GM21423 (cell line): Measurements from ENCODE around the gene GABARAPL1.
"Not testable (repeated sequence)": the region's sequence is repeated elsewhere in the genome, so short reads cannot be mapped to it uniquely, and the experiment has no call there.

Source experiments
- ATAC-seq: cut with Tn5 transposase; IDR thresholded peaks from one replicate; pipeline ENCODE4 v1.9.1; 2021; ENCODE audit warnings: mild to moderate bottlenecking, moderate library complexity; ENCODE audit not compliant: unreplicated experiment

GABARAPL1 gene

DNA sequence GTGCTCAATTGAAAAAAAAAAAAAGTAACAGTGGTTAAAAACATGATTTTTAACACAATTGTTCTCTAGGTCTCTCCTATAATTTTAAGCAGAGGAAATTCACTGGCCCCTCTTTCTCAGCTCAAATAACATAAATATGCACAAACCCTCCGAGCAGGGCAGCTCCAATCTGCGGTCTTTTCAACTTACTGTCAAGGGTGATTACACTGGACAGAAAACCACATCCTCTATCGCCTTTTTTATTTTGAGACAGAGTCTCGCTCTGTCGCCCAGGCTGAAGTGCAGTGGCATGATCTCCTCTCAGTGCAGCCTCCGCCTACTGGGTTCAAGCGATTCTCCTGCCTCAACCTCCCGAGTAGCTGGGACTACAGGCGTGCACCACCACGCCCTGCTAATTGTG lies 16.5 kb upstream of the GABARAPL1 start:
- peak; percentile 95 for ATAC-seq

GRCh38 chr12:10197879-10198278 lies 14.8 kb upstream of the GABARAPL1 start:
- no peak for ATAC-seq

DNA sequence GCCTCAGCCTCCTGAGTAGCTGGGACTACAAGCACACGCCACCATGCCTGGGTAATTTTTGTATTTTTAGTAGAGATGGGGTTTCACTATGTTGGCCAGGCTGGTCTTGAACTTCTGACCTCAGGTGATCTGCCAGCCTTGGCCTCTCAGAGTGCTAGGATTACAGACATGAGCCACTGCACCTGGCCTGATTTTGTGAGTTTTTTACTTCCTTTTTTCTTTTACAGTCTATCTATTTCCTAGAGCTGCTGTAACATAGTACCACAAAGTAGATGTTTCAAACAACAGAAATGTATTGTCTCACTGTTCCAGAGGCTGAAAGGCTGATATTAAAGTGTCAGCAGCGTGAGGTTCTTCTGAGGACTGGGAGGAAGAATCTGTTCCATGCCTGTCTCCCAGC lies 8.2 kb upstream of the GABARAPL1 start:
- not testable (repeated sequence) for ATAC-seq

- no peak for ATAC-seq
Measured at GRCh38 chr12:10205220-10205807, 7.4 kb upstream of the GABARAPL1 start.

DNA sequence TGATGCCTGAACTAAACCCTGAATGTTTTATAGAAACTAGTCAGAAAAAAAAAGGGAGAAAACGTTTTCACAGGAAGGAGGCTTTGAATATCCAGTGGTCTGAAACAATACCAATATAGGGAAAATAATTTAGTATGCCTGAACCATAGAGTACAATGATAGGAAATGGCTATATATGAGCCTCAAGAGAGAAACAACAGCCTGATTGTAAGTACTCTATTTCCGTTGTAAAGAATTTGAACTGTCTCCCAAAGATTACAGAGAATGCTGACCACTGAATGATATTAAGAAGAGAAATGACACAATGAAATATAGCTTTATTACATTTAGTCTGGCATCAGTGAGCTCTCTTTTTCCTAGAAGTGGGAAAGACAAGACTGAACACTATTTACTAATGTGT lies 5.5 kb upstream of the GABARAPL1 start:
- ATAC-seq = no peak

DNA sequence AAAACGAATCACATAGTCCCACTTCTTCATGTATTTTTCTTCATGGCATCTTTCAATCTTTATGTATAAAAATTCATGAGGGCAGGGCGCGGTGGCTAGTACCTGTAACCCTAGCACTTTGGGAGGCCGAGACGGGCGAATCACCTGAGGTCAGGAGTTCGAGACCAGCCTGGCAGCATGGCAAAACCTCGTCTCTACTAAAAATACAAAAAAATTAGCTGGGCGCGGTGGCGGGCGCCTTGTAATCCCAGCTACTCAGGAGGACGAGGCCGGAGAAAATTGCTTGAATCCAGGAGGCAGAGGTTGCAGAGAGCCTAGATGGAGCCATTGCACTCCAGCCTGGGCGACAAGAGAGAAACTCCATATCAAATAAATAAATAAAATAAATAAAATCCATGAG lies 2.5 kb upstream of the GABARAPL1 start:
- no peak for ATAC-seq

DNA sequence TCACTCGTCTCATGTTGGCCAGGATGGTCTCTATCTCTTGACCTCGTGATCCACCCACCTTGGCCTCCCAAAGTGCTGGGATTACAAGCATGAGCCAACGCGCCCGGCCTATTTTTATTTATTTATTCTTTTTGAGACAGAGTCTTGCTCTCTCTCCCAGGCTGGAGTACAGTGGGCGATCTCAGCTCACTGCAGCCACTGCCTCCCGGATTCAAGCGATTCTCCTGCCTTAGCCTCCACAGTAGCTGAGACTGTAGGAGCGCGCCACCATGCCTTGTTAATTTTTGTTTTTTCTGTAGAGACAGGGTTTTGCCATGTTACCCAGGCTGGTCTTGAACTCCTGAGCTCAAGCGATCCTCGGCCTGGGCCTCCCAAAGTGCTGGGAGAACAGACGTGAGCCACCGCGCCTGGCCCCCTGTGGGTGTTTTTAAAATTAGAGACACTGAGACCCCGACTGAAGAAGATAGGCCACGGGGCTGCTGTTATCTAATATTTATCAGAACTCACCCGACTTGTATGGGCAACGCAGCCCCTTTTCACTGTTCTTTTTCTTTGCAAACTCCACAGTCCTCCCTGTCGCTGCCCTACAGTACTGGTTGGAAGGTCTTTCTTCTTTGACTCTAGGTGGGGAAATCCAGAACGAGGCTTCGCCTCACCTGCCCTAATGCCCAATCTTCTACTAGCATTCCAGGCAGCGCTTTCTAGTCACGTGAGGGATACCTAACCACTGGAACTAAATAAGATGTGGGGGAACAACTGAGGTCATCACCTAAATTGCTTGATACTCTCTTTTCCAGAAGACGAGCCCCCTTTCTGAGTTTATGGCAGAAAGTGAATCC lies 1.4 kb upstream of the GABARAPL1 start:
- ATAC-seq = no peak

GRCh38 chr12:10211940-10212738 lies 538 bp upstream of the GABARAPL1 start:
- peak; percentile 74 for ATAC-seq

- peak; percentile 36 for ATAC-seq
Measured at GRCh38 chr12:10213168-10214135, 775 bp downstream of the GABARAPL1 start.

GRCh38 chr12:10214136-10214894 lies 1.6 kb downstream of the GABARAPL1 start:
- ATAC-seq = no peak

GRCh38 chr12:10214895-10215267 lies 2.2 kb downstream of the GABARAPL1 start:
- no peak for ATAC-seq

GRCh38 chr12:10215436-10215835 lies 2.8 kb downstream of the GABARAPL1 start:
- no peak for ATAC-seq

DNA sequence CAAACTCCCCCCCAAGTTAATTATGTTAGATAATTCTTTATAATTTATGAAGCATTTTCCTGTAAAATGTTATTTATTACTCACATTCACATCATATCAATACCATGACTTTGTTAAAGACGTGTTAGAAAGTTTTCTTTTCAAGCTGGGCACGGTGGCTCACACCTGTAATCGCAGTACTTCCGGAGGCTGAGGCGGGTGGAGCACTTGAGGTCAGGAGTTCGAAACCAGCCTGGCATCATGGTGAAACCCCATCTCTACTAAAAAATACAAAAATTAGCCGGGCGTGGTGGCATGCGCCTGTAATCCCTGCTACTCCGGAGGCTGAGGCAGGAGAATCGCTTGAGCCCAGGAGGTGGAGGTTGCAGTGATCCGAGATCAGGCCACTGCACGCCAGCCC lies 3.3 kb downstream of the GABARAPL1 start:
- not testable (repeated sequence) for ATAC-seq

DNA sequence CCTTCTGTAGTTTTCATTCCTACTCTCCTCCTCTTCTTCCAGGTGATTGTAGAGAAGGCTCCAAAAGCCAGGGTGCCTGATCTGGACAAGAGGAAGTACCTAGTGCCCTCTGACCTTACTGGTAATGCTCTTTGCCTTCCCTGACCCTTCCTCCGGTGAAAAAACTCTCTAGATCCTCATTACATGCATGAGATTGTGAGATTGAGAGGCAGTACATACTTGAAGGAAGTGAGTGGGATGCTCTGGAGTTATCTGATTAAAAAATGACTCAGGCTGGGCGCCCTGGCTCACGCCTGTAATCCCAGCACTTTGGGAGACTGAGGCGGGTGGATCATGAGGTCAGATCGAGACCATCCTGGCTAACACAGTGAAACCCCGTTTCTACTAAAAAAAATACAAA lies 5.3 kb downstream of the GABARAPL1 start:
- ATAC-seq = no peak

- ATAC-seq = no peak
Measured at GRCh38 chr12:10220398-10221077, 7.9 kb downstream of the GABARAPL1 start.

DNA sequence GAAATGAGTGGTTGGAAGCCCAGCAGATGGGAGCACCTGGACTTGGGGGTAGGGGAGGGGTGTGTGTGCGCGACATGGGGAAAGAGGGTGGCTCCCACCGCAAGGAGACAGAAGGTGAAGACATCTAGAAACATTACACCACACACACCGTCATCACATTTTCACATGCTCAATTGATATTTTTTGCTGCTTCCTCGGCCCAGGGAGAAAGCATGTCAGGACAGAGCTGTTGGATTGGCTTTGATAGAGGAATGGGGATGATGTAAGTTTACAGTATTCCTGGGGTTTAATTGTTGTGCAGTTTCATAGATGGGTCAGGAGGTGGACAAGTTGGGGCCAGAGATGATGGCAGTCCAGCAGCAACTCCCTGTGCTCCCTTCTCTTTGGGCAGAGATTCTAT lies 9.2 kb downstream of the GABARAPL1 start:
- ATAC-seq = no peak

GRCh38 chr12:10223208-10223607 lies 10.5 kb downstream of the GABARAPL1 start:
- ATAC-seq = no peak

GRCh38 chr12:10225426-10225825 lies 12.7 kb downstream of the GABARAPL1 start:
- not testable (repeated sequence) for ATAC-seq

- no peak for ATAC-seq
Measured at GRCh38 chr12:10226086-10226485, 13.4 kb downstream of the GABARAPL1 start.
